ENCODE measurements around the gene EFCAB6.

DNA sequence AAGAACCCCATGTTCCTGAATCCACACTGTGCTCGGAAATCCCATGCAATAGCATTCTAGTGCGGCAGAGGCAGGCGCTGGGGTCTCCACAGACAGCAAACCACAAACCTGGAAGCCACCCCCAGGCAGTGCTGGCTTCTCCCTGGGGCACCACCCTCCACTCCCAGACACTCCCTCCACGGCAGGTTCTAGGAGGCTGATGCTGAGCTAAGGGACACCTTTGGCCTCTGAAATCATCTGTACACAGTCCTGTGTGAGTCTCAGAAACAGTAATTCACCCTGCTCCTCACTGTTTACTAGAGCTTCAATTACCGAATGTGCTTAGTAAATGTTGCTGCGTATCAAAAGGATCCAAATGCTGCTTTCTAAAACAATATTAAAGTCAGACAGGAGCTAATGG is 129.3 kb downstream of the EFCAB6 start:
- TF ChIP-seq, protein P1, sequence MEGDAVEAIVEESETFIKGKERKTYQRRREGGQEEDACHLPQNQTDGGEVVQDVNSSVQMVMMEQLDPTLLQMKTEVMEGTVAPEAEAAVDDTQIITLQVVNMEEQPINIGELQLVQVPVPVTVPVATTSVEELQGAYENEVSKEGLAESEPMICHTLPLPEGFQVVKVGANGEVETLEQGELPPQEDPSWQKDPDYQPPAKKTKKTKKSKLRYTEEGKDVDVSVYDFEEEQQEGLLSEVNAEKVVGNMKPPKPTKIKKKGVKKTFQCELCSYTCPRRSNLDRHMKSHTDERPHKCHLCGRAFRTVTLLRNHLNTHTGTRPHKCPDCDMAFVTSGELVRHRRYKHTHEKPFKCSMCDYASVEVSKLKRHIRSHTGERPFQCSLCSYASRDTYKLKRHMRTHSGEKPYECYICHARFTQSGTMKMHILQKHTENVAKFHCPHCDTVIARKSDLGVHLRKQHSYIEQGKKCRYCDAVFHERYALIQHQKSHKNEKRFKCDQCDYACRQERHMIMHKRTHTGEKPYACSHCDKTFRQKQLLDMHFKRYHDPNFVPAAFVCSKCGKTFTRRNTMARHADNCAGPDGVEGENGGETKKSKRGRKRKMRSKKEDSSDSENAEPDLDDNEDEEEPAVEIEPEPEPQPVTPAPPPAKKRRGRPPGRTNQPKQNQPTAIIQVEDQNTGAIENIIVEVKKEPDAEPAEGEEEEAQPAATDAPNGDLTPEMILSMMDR (IDR thresholded peaks at IDR 0.05): no peak
- TF ChIP-seq EP300 (IDR thresholded peaks at IDR 0.05) (no peak), POLR2AphosphoS5 (IDR thresholded peaks at IDR 0.05) (no peak), POLR2A (IDR thresholded peaks at IDR 0.05) (no peak)
